ENCODE results near the gene EXOC6B. TPM values are rescaled to one million over a fixed set of nuclear protein-coding genes. Genes with fewer than 3 reads are reported as not detected.

Gene EXOC6B
- total and polyA plus RNA-seq, 10 of the 15 experiments (the other 5 are each of a cell fraction or from before 2014, with no cell fraction given) = 0.23 to 2.2 (median 1.2) TPM

- TF ChIP-seq, protein P1, sequence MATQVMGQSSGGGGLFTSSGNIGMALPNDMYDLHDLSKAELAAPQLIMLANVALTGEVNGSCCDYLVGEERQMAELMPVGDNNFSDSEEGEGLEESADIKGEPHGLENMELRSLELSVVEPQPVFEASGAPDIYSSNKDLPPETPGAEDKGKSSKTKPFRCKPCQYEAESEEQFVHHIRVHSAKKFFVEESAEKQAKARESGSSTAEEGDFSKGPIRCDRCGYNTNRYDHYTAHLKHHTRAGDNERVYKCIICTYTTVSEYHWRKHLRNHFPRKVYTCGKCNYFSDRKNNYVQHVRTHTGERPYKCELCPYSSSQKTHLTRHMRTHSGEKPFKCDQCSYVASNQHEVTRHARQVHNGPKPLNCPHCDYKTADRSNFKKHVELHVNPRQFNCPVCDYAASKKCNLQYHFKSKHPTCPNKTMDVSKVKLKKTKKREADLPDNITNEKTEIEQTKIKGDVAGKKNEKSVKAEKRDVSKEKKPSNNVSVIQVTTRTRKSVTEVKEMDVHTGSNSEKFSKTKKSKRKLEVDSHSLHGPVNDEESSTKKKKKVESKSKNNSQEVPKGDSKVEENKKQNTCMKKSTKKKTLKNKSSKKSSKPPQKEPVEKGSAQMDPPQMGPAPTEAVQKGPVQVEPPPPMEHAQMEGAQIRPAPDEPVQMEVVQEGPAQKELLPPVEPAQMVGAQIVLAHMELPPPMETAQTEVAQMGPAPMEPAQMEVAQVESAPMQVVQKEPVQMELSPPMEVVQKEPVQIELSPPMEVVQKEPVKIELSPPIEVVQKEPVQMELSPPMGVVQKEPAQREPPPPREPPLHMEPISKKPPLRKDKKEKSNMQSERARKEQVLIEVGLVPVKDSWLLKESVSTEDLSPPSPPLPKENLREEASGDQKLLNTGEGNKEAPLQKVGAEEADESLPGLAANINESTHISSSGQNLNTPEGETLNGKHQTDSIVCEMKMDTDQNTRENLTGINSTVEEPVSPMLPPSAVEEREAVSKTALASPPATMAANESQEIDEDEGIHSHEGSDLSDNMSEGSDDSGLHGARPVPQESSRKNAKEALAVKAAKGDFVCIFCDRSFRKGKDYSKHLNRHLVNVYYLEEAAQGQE (IDR thresholded peaks at IDR 0.05; ENCODE audit: low read depth, low read length) = no peak
- TF ChIP-seq, protein P2, sequence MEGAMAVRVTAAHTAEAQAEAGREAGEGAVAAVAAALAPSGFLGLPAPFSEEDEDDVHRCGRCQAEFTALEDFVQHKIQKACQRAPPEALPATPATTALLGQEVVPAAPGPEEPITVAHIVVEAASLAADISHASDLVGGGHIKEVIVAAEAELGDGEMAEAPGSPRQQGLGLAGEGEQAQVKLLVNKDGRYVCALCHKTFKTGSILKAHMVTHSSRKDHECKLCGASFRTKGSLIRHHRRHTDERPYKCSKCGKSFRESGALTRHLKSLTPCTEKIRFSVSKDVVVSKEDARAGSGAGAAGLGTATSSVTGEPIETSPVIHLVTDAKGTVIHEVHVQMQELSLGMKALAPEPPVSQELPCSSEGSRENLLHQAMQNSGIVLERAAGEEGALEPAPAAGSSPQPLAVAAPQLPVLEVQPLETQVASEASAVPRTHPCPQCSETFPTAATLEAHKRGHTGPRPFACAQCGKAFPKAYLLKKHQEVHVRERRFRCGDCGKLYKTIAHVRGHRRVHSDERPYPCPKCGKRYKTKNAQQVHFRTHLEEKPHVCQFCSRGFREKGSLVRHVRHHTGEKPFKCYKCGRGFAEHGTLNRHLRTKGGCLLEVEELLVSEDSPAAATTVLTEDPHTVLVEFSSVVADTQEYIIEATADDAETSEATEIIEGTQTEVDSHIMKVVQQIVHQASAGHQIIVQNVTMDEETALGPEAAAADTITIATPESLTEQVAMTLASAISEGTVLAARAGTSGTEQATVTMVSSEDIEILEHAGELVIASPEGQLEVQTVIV (IDR thresholded peaks at IDR 0.05; ENCODE audit: borderline replicate concordance, partially characterized antibody) = no peak
- TF ChIP-seq WRNIP1 (IDR thresholded peaks at IDR 0.05; ENCODE audit: borderline replicate concordance, low read depth, low read length) = no peak
- TF ChIP-seq MEF2A (IDR thresholded peaks at IDR 0.05; ENCODE audit: insufficient read depth, low read depth, low read length) = no peak
- TF ChIP-seq YBX1 (IDR thresholded peaks at IDR 0.05) = no peak
- TF ChIP-seq, protein P3, sequence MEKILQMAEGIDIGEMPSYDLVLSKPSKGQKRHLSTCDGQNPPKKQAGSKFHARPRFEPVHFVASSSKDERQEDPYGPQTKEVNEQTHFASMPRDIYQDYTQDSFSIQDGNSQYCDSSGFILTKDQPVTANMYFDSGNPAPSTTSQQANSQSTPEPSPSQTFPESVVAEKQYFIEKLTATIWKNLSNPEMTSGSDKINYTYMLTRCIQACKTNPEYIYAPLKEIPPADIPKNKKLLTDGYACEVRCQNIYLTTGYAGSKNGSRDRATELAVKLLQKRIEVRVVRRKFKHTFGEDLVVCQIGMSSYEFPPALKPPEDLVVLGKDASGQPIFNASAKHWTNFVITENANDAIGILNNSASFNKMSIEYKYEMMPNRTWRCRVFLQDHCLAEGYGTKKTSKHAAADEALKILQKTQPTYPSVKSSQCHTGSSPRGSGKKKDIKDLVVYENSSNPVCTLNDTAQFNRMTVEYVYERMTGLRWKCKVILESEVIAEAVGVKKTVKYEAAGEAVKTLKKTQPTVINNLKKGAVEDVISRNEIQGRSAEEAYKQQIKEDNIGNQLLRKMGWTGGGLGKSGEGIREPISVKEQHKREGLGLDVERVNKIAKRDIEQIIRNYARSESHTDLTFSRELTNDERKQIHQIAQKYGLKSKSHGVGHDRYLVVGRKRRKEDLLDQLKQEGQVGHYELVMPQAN (conservative IDR thresholded peaks at IDR 0.05) = no peak
- TF ChIP-seq BHLHE40 (IDR thresholded peaks at IDR 0.05; ENCODE audit: borderline replicate concordance in 1 of 2, low read depth in 2 of 2, low read length in 1 of 2) = peak in 1 of 2 experiments; percentile 62; a peak in 2 of 4 replicates
- TF ChIP-seq, protein P4, sequence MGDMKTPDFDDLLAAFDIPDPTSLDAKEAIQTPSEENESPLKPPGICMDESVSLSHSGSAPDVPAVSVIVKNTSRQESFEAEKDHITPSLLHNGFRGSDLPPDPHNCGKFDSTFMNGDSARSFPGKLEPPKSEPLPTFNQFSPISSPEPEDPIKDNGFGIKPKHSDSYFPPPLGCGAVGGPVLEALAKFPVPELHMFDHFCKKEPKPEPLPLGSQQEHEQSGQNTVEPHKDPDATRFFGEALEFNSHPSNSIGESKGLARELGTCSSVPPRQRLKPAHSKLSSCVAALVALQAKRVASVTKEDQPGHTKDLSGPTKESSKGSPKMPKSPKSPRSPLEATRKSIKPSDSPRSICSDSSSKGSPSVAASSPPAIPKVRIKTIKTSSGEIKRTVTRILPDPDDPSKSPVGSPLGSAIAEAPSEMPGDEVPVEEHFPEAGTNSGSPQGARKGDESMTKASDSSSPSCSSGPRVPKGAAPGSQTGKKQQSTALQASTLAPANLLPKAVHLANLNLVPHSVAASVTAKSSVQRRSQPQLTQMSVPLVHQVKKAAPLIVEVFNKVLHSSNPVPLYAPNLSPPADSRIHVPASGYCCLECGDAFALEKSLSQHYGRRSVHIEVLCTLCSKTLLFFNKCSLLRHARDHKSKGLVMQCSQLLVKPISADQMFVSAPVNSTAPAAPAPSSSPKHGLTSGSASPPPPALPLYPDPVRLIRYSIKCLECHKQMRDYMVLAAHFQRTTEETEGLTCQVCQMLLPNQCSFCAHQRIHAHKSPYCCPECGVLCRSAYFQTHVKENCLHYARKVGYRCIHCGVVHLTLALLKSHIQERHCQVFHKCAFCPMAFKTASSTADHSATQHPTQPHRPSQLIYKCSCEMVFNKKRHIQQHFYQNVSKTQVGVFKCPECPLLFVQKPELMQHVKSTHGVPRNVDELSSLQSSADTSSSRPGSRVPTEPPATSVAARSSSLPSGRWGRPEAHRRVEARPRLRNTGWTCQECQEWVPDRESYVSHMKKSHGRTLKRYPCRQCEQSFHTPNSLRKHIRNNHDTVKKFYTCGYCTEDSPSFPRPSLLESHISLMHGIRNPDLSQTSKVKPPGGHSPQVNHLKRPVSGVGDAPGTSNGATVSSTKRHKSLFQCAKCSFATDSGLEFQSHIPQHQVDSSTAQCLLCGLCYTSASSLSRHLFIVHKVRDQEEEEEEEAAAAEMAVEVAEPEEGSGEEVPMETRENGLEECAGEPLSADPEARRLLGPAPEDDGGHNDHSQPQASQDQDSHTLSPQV (IDR thresholded peaks at IDR 0.05) = no peak
- peak; percentile 97 for TF ChIP-seq CREM (IDR thresholded peaks at IDR 0.05; ENCODE audit: low read depth)
- TF ChIP-seq NFYA (IDR thresholded peaks at IDR 0.05; ENCODE audit: borderline replicate concordance, low read depth, low read length) = no peak
- TF ChIP-seq SMC3 (IDR thresholded peaks at IDR 0.05; ENCODE audit: borderline replicate concordance, low read length) = no peak
Measured at GRCh38 chr2:72825257-72826155, at the start of gene EXOC6B (continued).

All from GM12878 (cell line).